Esophagus mucosa (tissue), 1 donor: ENCODE results near the gene PRDX6. TPM values are rescaled to one million over a fixed set of nuclear protein-coding genes. Genes with fewer than 3 reads are reported as not detected.
"Not testable (repeated sequence)": the region's sequence is repeated elsewhere in the genome, so short reads cannot be mapped to it uniquely, and the experiment has no call there.

Experiments used
- ATAC-seq: fragments of 200-7000 bp; cut with Tn5 transposase; one replicate; pipeline ENCODE4 v1.9.1; 2020
- total RNA-seq: library from RNA; stranded (reverse); gene quantifications from one replicate; pipeline ENCODE4 v1.2.4, GENCODE V29; 2023
- donor health status: DM: yes; HTN: yes; CAD: no.

The PRDX6 gene
- total RNA-seq, 1 donor from 2014 or later, result 161 TPM

DNA sequence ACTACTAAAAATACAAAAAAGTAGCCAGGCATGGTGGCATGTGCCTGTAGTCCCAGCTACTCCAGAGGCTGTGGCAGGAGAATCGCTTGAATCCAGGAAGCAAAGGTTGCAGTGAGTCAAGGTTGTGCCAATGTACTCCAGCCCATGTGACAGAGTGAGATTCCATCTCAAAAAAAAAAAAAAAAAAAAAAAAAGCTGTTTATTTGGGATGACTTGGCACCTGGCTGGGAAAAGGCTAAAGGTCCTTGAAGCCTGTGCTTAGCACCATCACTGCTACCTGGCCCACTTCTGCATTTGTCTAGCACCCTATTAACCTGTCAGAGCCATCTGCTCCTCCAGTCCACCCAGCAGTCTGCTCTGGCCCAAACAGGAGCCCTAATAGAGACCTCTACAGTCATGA lies 25.0 kb downstream of the PRDX6 start:
- ATAC-seq, result no peak

DNA sequence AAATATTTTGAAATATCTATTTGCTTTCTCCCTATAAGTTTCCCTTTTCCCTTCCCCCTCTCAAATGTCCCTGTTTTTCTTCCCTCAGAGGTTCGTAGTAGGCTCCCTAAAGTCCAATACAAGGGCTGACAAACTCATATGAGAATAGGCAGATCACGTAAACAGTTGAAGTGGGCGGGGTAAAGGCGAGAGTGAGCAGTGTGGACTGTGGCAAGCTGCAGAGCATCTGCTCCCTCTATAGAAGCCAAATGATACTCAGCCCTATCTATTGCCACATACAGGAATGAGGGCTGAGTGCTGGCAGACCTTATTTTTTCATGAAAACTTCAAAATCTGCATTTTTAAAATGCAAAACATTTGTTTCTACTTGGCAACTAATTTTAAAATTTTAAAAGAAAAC lies 26.3 kb downstream of the PRDX6 start:
- ATAC-seq, result no peak

DNA sequence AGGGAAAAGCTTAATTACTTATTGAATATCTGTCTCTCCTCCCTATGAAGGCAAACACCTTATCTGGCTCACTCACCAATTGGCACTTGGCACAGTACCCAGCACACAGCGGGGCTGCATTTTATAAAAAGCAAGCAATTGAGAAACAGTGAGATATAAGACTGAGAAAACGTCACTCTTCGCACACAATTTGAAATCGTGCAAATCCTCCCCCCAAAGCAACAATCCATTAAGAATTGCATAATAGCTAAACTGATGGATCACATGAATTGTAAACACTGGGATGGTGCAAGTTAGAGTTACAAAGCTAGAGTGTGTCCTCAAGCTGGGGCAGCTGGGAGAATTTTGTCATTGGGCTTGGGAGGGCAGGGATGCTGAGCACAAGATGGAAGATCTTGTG lies 27.1 kb downstream of the PRDX6 start:
- no peak for ATAC-seq

- no peak for ATAC-seq
Measured at GRCh38 chr1:173505391-173505790, 28.3 kb downstream of the PRDX6 start.

DNA sequence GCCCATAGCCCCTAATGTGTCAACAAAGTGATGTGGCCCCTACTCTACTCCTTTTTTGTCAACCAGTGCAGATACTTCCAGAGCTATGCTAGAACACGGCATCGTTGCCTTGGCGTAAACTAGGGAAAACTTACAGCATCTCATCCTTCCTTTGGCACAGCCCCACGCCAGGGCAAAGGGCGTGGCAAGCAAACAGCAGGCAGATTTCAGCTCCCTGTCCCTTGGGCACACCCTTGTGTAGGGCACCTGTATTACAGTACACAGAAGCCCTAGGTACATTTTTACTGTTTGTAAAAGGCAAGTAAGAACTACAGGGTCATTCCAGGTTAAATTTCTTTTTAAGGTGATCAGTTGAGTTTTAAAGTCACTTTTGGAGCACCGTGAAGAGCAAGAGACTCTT lies 29.3 kb downstream of the PRDX6 start:
- peak; percentile 82 for ATAC-seq

- ATAC-seq, result peak; percentile 95
Measured at GRCh38 chr1:173507205-173507846, 30.2 kb downstream of the PRDX6 start.

DNA sequence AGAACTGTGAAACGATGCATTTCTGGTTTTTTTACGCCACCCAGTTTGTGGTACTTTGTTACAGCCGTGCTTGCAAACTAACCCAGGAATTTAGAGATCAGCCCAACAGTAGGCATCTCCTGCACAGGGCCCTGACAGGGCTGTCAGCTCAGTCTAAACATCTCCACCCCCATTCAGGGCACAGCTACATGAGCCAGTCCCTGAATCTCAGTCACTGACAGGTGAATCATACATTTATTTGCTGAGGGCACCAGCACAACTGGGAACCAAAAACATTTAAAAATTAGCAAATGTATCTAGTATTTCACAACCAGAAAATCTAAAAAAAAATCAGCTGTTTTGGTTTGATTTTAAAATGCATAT lies 30.7 kb downstream of the PRDX6 start:
- peak; percentile 82 for ATAC-seq

- no peak for ATAC-seq
Measured at GRCh38 chr1:173508541-173508940, 31.4 kb downstream of the PRDX6 start.

DNA sequence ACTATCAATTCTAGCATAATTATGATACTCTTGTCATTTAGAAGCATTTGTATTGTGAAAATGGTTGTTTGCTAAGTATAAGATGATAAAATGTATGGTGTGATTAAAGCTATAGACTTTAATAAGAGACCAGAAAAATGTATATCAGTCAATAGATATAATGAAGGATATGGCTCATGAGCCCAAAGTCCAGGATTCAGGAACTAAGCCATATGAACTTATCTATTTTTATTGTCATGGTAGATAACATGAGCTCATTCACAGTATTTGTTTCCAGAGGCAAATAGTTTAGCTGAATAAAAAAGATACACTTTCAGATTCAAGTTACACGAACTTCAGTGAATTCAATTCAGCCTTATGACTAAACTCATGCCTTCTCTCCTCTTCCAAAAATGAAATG lies 32.7 kb downstream of the PRDX6 start:
- no peak for ATAC-seq

DNA sequence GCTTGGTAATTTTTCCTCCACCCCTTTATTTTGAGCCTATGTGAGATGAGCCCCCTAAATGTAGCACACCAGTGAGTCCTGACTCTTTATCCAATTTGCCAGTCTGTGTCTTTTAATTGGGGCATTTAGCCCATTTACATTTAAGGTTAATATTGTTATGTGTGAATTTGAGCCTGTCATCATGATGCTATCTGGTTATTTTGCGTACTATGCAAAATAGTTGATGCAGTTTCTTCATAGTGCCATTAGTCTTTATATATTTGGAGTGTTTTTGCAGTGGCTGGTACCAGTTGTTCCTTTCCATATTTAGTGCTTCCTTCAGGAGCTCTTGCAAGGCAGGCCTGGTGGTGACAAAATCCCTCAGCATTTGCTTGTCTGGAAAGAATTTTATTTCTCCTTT lies 37.4 kb downstream of the PRDX6 start:
- not testable (repeated sequence) for ATAC-seq

DNA sequence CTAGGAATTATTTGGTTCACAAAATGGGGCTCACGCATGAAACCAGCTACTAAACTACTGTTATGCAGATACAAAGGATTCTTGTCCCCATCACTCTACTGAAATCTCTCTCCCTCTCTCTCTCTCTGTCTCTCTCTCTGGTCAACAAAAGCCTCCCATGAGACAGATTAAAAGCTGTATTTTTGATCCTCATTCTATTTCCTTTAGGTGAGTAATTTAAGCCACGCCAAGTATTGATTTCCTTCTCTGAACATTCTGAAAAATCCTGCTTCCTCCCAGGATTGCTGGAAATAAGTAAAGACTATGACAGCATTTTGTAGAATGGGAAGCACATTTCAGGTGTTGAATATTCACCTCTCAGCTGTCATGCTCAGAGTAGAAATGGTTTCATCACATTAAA lies 43.7 kb downstream of the PRDX6 start:
- ATAC-seq, result no peak

DNA sequence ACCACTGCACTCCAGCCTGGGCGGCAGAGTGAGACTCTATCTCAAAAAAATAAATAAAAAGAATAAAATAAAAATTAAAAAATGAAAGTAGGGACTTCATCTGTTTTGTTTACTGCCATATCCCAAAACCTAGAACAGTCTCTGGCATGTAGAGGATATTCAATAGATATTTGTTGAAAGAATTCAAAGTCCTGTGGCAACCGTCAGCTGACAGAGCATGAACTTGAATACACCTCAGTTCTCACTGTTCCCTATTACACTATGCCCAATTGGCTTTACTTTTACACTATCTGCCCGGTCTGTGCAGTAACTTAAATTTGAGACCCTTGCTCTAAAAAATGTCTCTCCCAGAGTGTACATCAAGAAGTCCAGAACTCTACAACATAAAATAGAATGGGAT lies 46.2 kb downstream of the PRDX6 start:
- ATAC-seq, result no peak

DNA sequence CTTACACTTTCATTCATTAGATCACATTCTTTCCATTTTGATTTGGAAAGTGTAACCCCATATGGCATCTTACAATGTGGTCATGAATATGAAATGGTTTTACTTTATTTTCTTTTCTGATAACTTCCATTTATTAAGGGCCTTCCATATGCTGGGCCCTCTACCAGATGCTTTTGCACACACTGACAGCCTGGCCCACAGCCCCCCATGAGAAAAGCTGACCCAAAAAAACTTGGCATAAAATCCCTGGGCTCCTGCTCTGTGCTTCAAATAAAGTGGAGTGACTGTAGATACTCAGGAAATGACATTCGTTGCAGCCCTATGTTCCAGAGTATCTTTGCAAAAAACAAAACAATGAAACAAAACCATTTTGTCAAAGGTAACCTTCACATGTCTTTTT lies 48.8 kb downstream of the PRDX6 start:
- ATAC-seq, result no peak

- ATAC-seq, result peak; percentile 49
Measured at GRCh38 chr1:173527151-173527826, 50.2 kb downstream of the PRDX6 start.

- no peak for ATAC-seq
Measured at GRCh38 chr1:173529106-173529505, 52.0 kb downstream of the PRDX6 start.

DNA sequence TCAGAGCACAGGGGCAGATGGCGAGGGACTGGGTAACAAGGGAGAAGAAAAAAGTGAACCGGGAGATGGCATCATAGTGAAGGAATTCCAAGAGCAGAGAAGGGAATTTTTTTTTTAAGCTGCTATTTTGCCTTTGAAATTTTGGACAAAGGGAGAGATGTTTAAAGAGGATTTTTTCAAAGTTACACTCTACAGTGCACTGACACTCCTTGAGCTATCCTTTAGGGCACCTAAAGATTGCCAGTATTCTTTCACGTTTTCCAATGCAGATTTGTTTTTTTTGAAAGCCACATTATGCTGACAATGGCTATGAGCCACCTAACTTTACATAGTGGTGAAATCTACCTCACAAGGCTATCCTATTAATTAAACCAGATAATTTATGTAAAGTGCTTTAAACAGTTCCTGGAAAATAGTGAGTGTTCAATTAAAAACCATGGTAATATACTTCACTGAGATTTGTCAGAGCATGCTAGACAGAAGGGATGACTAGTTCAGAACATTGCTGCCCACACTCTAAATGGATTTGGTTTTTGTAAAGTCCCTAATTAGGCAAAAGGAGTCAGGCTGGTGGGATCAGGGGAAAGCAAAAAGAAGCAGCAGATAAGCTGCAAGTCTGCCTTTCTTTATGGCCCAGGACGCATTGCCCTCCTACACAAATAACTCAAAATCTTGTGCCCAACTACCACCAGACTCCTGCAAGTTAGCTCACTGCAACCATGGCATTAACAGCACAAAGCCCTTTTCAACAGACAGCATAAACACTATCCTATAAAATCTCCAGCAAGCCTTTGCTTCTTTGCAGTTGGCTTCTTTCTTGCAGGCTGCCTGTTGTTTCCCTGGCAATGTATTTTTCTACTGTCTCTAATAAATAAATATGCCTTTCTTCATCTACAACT lies 53.9 kb downstream of the PRDX6 start:
- ATAC-seq, result no peak

GRCh38 chr1:173532237-173532636 lies 55.1 kb downstream of the PRDX6 start:
- ATAC-seq, result no peak

- ATAC-seq, result no peak
Measured at GRCh38 chr1:173536223-173536622, 59.1 kb downstream of the PRDX6 start.

Other genes with a start within 250 kb of the PRDX6 start
- gene SLC9C2, start 125.7 kb downstream of the PRDX6 start, total RNA-seq, result 0.12 TPM
- gene TEX50, start 158.0 kb downstream of the PRDX6 start, total RNA-seq, result not detected
- not detected for gene ANKRD45, start 192.5 kb downstream of the PRDX6 start, total RNA-seq
- 11.8 TPM for gene KLHL20, start 237.6 kb downstream of the PRDX6 start, total RNA-seq